Cardiac muscle cell (in vitro differentiated cells and primary cell): ENCODE measurements around the gene PDPN. TPM values are rescaled to one million over a fixed set of nuclear protein-coding genes. Genes with fewer than 3 reads are reported as not detected.

Experiments used
- DNase-seq, 2 donors: peaks; one replicate each; pipeline versions ENCODE4 v3.0.0 to v3.0.0-alpha.2; 2010 to 2017; ENCODE audit warnings: low read depth in 1 of 2, low spot score in 1 of 2
- H3K27ac ChIP-seq: fragments of 200-600 bp; sonication (generic); 2 replicates; pipeline ENCODE4 v1.5.1; 2016
- H3K27me3 ChIP-seq: fragments of 200-600 bp; sonication (generic); 2 replicates; pipeline ENCODE4 v1.6.0; 2016; ENCODE audit warnings: control low read depth
- H3K36me3 ChIP-seq: fragments of 200-600 bp; sonication (generic); 2 replicates; pipeline ENCODE4 v1.5.1; 2016; ENCODE audit warnings: control low read depth
- H3K4me1 ChIP-seq: fragments of 200-600 bp; sonication (generic); 2 replicates; pipeline ENCODE4 v1.8.1; 2017; ENCODE audit warnings: low read depth, mild to moderate bottlenecking, mixed run types
- H3K4me3 ChIP-seq: fragments of 200-600 bp; sonication (generic); 2 replicates; pipeline ENCODE4 v1.5.1; 2016; ENCODE audit warnings: mild to moderate bottlenecking
- H3K9me3 ChIP-seq: fragments of 200-600 bp; sonication (generic); 2 replicates; pipeline ENCODE4 v1.5.1; 2017; ENCODE audit warnings: low read depth, mild to moderate bottlenecking, control low read depth
- polyA plus RNA-seq: library from polyadenylated mRNA; unstranded; fragments of >200 nt; fragmentation: Nextera tagmentation; extraction: Ambion mirVana; gene quantifications from 2 replicates; pipeline ENCODE4 v1.2.1, GENCODE V29; 2016
- total RNA-seq: library from RNA; depleted of rRNA; stranded (reverse); fragments of >200 nt; gene quantifications from 2 replicates; pipeline ENCODE4 v1.2.3, GENCODE V29; 2016
- TF ChIP-seq, protein P1 (sequence below): IDR thresholded peaks from 2 replicates; pipeline ENCODE4 v1.5.1; 2012; ENCODE audit warnings: low read depth, mild to moderate bottlenecking, low read length

The PDPN gene
- total and polyA plus RNA-seq, 2 experiments from 2014 or later, result 13.0 to 22.8 TPM

DNA sequence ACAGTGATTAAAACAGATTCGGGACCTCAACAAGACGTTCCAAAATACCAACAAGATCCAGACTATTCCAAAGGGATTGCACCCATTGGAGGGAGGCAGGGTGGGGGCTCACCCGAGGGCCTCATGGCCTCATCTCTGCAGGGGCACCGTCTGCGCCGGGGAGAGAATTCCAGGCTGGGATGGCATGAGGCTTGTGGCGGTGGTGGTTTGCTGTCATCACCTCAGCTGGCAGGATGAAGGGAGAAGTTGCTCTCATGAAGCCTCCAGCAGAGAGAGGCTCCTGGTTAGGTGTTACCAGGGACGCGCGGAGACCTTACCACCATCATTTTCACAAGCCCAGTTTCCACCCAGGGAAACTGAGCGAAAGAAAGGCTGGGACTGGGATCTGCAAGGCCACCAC, 6.7 kb upstream of the PDPN start:
- Histone ChIP-seq H3K4me1 (no peaks in the 10 kb centered on the region), H3K27me3 (no peaks in the 10 kb centered on the region), H3K4me3 (no peak overlapping the region), H3K27ac (no peak overlapping the region), H3K9me3 (no peaks in the 10 kb centered on the region), H3K36me3 (no peaks in the 10 kb centered on the region)
- TF ChIP-seq, protein P1, sequence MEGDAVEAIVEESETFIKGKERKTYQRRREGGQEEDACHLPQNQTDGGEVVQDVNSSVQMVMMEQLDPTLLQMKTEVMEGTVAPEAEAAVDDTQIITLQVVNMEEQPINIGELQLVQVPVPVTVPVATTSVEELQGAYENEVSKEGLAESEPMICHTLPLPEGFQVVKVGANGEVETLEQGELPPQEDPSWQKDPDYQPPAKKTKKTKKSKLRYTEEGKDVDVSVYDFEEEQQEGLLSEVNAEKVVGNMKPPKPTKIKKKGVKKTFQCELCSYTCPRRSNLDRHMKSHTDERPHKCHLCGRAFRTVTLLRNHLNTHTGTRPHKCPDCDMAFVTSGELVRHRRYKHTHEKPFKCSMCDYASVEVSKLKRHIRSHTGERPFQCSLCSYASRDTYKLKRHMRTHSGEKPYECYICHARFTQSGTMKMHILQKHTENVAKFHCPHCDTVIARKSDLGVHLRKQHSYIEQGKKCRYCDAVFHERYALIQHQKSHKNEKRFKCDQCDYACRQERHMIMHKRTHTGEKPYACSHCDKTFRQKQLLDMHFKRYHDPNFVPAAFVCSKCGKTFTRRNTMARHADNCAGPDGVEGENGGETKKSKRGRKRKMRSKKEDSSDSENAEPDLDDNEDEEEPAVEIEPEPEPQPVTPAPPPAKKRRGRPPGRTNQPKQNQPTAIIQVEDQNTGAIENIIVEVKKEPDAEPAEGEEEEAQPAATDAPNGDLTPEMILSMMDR, result no peak
- no peak for DNase-seq

DNA sequence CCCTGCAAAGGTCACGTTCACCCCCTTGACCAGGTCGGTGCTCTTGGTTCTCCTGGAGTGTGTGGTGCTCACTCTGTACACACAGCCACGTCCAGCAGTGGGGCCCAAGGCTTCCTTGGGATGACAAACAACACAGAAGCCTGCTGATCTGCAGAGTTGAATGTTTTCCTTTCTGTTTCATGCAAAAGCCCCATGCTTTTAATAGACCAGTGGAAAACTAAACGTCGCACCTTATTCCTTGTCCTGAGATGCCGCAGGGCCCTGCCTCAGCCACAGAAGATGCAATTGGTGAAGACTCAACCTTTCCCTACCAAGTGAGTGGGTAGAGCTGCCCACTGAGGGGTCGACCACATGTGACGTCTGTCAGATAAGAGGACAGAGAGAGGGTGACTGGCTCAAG, 5.8 kb upstream of the PDPN start:
- Histone ChIP-seq H3K27ac (no peak overlapping the region), H3K4me1 (no peaks in the 10 kb centered on the region), H3K9me3 (no peaks in the 10 kb centered on the region), H3K27me3 (peaks cover 5% of the 10 kb centered on the region), H3K4me3 (no peak overlapping the region), H3K36me3 (no peaks in the 10 kb centered on the region)
- no peak for DNase-seq
- TF ChIP-seq, protein P1, result no peak

DNA sequence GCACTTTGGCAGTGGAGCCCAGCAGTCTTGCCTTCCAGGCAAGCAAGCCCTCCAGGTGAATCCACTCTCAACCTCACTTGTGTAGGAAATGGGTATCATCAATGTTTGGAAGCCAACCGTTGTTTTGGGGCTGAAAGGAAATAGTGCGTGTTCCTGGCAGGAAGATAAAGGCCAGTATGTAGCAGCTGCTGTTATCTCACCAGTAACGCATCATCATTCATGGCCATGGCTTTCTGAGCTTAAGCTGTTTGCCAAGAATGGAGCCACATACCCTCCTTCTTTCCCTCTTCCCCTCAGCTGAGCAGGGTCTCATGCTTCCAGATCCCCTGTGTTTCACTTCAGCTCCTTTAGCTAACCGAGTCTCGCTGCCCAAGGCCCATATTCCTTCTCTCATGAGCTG, 2.2 kb upstream of the PDPN start:
- Histone ChIP-seq H3K27ac (no peak overlapping the region), H3K4me3 (no peak overlapping the region), H3K4me1 (peaks cover 2% of the 10 kb centered on the region), H3K27me3 (peaks cover 7% of the 10 kb centered on the region), H3K9me3 (no peaks in the 10 kb centered on the region), H3K36me3 (no peaks in the 10 kb centered on the region)
- TF ChIP-seq, protein P1, result no peak
- no peak for DNase-seq

DNA sequence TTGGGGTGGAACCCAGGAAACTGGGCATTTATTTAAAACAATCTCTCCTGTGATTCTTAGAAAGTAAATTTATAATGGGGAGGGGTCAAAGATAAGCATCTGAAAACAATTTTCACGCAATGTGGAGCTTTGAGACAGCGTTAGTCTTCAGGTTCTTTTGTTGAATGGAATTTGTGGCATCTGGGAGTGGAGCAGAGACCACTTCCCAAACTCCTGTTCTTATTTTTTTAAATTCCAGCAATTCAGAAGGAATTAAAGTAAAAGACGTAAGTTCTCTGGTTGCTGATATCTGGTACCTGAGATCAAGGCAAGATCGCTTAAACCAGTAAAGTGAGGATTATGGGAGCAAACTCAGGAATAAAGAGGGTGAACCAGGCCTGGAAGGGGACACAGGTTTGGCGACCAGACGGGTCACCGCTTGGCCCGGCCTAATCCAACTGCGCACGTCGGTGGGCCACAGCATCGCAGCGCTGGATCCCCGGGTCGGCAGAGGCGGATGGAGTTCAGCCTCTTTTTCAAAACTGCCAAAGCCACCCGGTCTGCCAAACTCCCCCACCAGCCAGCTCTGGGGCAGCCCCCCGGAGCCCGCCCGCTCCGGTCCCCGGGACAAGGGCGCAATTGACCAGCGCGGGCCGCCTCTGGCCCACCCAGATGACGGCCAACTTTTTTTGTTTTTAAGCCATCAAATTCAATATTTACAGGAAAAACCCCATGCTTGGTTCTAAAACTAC, 754 bp upstream of the PDPN start:
- TF ChIP-seq, protein P1, result no peak
- Histone ChIP-seq H3K4me3 (peak overlapping the region; percentile 53), H3K27ac (no peak overlapping the region), H3K4me1 (peaks cover 11% of the 10 kb centered on the region), H3K36me3 (no peaks in the 10 kb centered on the region), H3K27me3 (peaks cover 7% of the 10 kb centered on the region), H3K9me3 (no peaks in the 10 kb centered on the region)
- no peak for DNase-seq

DNA sequence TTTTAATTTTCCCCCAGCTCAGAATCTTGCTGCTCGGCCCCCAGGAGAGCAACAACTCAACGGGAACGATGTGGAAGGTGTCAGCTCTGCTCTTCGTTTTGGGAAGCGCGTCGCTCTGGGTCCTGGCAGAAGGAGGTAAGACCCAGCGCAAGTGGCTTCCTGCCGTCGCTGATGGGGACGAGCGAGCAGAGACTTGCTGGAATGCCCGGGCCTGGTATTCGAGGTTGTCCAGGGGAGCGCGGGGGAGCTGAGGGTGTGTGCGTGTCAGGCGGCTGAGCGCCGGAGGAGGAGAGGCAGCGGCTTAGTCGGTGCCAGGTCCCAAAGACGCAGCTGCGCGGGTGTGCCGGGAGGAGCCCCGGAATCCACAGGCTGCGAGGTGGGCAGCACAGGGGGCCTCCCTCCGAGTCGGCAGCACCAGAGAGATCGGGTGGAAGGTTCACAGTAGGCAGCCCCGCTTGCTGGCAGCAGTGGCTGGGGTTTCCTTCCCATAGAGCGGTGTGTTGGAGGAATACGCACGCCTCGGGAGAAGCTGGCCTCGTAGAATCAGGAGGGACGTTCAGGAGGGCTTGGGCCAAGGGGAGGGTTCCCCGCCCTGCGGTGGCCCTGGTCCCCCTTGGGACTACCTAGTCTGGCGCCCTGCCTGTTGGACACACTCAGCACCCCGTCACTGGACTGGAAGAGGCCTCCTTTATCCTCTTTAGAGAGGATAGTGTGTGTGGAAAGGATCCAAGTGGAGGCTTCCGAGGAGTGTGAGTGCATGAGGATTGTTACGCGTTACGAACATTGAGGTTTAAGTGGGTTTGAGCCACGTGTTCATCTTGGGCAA, 547 bp downstream of the PDPN start:
- H3K27me3 ChIP-seq, result peaks cover 7% of the 10 kb centered on the region
- no peaks in the 10 kb centered on the region for H3K9me3 ChIP-seq
- no peaks in the 10 kb centered on the region for H3K36me3 ChIP-seq
- TF ChIP-seq, protein P1, result no peak
- H3K4me3 ChIP-seq, result peak overlapping the region; percentile 53
- peak; percentile 67 to 72 for DNase-seq
- no peak overlapping the region for H3K27ac ChIP-seq
- peaks cover 11% of the 10 kb centered on the region for H3K4me1 ChIP-seq
